Stimulated activated naive CD8-positive, alpha-beta T cell treated with anti-CD3 and anti-CD28 coated beads, Interleukin-15, Interleukin-2, amounts not matched to agents 100 ng/mL and 50 ng/mL, for 24 hours (primary cell): ENCODE measurements around the gene DTD1.

Source experiments
- H3K27ac Mint-ChIP-seq: one replicate; pipeline ENCODE4 v1.8.0; 2021; ENCODE audit warnings: mild to moderate bottlenecking, mixed read lengths
- H3K27me3 Mint-ChIP-seq: one replicate; pipeline ENCODE4 v1.8.0; 2021; ENCODE audit warnings: mixed read lengths
- H3K36me3 Mint-ChIP-seq: one replicate; pipeline ENCODE4 v1.8.0; 2021; ENCODE audit warnings: low read depth, mixed read lengths
- H3K4me1 Mint-ChIP-seq: one replicate; pipeline ENCODE4 v1.8.0; 2021; ENCODE audit warnings: low read depth, mixed read lengths
- H3K4me3 Mint-ChIP-seq: one replicate; pipeline ENCODE4 v1.8.0; 2021; ENCODE audit warnings: mild to moderate bottlenecking, mixed read lengths
- H3K9me3 Mint-ChIP-seq: one replicate; pipeline ENCODE4 v1.8.0; 2021; ENCODE audit warnings: mixed read lengths

The DTD1 gene

GRCh38 chr20:18633411-18633810, 45.6 kb downstream of the DTD1 start:
- Mint-ChIP-seq H3K36me3 (peaks cover 29% of the 10 kb centered on the region), H3K9me3 (no peaks in the 10 kb centered on the region), H3K27ac (no peak overlapping the region), H3K4me3 (no peak overlapping the region), H3K4me1 (peaks cover under 1% of the 10 kb centered on the region), H3K27me3 (no peaks in the 10 kb centered on the region)

GRCh38 chr20:18634501-18634900, 46.6 kb downstream of the DTD1 start:
- Mint-ChIP-seq H3K4me3 (no peak overlapping the region), H3K9me3 (no peaks in the 10 kb centered on the region), H3K36me3 (peaks cover 26% of the 10 kb centered on the region), H3K27me3 (no peaks in the 10 kb centered on the region), H3K4me1 (peaks cover 6% of the 10 kb centered on the region), H3K27ac (no peak overlapping the region)

DNA sequence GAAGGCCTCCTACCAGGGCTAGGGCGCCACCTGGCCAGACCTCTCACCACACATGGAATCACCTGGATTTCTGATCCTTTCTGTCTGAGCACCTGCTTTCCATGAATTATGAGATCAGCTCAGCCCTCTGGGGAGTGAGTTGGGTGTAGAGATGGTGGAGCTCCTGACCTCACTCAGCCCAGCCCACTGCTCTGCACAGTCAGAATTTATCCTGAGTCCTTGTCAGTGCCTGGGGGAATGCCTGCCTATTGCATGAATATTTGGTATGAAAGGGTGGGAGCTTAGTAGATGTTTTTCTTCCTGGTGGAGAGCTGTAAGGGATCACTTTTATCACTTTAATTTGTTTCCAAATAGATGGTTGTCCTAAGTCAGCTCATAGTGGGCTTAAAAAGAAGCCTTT, 47.5 kb downstream of the DTD1 start:
- no peaks in the 10 kb centered on the region for H3K9me3 Mint-ChIP-seq
- H3K36me3 Mint-ChIP-seq, result peaks cover 25% of the 10 kb centered on the region
- no peak overlapping the region for H3K27ac Mint-ChIP-seq
- no peaks in the 10 kb centered on the region for H3K27me3 Mint-ChIP-seq
- H3K4me1 Mint-ChIP-seq, result peaks cover 6% of the 10 kb centered on the region
- H3K4me3 Mint-ChIP-seq, result no peak overlapping the region

DNA sequence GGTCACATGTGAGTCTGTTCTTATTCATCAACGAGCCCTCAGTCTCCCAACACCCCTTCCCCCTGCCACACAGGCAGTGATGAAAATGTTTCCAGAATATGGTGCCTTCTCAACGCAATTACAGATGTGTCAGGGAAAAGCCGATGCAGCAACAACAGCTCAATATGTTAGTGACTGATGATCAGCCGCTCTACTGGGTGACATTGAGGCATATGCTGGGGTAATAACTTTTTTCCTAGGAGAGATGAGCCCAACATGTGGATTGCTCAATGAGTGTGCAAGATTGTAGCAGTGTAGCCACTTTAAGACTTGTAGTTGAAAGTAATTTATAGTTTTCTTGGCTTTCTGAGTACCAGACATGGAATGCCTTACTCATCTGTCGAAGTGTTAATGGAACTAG, 49.4 kb downstream of the DTD1 start:
- Mint-ChIP-seq H3K27me3 (no peaks in the 10 kb centered on the region), H3K9me3 (no peaks in the 10 kb centered on the region), H3K4me3 (no peak overlapping the region), H3K4me1 (peaks cover 6% of the 10 kb centered on the region), H3K27ac (no peak overlapping the region), H3K36me3 (peaks cover 25% of the 10 kb centered on the region)

DNA sequence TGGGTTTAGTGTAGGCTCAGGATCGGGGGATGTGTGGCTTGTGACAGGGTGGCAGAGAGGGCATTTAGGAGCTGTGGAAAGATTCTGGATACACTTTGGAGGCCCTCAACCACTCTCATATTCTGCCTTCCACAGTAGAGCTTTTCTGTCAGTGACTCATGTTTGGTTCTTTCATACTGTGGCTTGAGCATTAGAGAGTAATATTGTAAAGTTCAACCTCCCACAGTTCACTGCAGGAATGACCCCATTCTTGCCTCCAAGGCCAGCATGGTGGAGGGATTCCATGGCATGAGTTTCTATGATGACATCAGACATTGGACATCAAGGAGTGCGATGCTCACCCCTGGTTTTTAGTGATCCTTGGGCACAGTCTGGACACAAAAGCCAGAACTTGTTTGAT, 50.9 kb downstream of the DTD1 start:
- H3K27me3 Mint-ChIP-seq, result no peaks in the 10 kb centered on the region
- peaks cover 25% of the 10 kb centered on the region for H3K36me3 Mint-ChIP-seq
- peaks cover 6% of the 10 kb centered on the region for H3K4me1 Mint-ChIP-seq
- no peak overlapping the region for H3K4me3 Mint-ChIP-seq
- H3K9me3 Mint-ChIP-seq, result no peaks in the 10 kb centered on the region
- no peak overlapping the region for H3K27ac Mint-ChIP-seq

- Mint-ChIP-seq H3K27me3 (no peaks in the 10 kb centered on the region), H3K4me3 (no peak overlapping the region), H3K36me3 (peaks cover 25% of the 10 kb centered on the region), H3K4me1 (peaks cover 6% of the 10 kb centered on the region), H3K9me3 (no peaks in the 10 kb centered on the region), H3K27ac (no peak overlapping the region)
Measured at GRCh38 chr20:18639501-18639979, 51.7 kb downstream of the DTD1 start.

DNA sequence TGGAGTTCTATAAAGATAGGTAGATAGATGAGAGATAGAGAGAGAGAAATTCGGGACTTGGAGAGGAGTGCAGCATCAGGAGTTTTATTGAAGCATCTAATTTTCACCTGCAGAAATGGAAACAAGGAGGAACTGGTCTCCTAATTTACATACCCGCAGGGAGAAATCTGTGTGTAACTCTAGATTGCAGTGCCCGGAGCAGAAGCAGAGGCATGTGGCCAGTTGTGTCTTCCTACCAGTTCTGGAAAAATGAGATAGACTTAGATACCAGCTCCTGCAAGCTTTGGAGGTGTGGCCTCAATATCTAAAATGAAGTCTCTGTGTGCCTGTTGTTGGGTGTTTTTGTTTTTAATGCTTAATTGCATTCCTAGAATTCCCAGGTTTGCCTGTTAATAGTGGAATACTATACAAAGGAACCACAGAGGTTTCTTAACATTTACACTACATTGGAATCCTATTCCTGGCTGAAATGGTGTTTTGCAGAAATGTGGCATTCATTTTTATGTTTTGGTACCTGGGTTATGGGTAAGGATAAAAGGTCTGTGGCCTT, 57.4 kb downstream of the DTD1 start:
- Mint-ChIP-seq H3K4me3 (no peak overlapping the region), H3K9me3 (no peaks in the 10 kb centered on the region), H3K27me3 (no peaks in the 10 kb centered on the region), H3K36me3 (peaks cover 4% of the 10 kb centered on the region), H3K4me1 (no peaks in the 10 kb centered on the region), H3K27ac (no peak overlapping the region)

- H3K4me1 Mint-ChIP-seq, result no peaks in the 10 kb centered on the region
- no peaks in the 10 kb centered on the region for H3K9me3 Mint-ChIP-seq
- no peak overlapping the region for H3K4me3 Mint-ChIP-seq
- peaks cover 2% of the 10 kb centered on the region for H3K36me3 Mint-ChIP-seq
- no peak overlapping the region for H3K27ac Mint-ChIP-seq
- H3K27me3 Mint-ChIP-seq, result no peaks in the 10 kb centered on the region
Measured at GRCh38 chr20:18645851-18646250, 58.0 kb downstream of the DTD1 start.

DNA sequence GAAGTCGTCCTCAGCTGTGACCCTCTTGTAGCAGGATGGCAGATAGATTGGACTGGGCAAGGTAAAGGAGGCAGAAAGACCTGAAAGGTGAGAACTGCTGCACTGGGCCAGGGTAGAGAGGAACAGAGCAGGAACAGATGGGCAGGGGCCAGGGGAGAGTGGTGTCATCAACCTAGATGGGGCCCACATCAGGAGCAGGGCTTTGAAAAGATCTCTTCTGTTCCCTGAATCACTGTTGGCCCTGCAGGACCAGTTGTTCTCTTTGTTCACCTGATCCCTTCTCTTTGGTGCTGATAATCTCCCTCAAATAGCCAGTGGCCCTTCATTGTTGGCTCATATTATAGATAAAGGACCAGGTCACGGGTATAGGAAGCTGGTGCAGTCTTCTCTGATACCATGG, 59.9 kb downstream of the DTD1 start:
- H3K27me3 Mint-ChIP-seq, result no peaks in the 10 kb centered on the region
- no peaks in the 10 kb centered on the region for H3K36me3 Mint-ChIP-seq
- H3K4me3 Mint-ChIP-seq, result no peak overlapping the region
- no peaks in the 10 kb centered on the region for H3K9me3 Mint-ChIP-seq
- no peaks in the 10 kb centered on the region for H3K4me1 Mint-ChIP-seq
- no peak overlapping the region for H3K27ac Mint-ChIP-seq

- Mint-ChIP-seq H3K27me3 (no peaks in the 10 kb centered on the region), H3K36me3 (no peaks in the 10 kb centered on the region), H3K9me3 (no peaks in the 10 kb centered on the region), H3K27ac (peak overlapping the region; percentile 36), H3K4me3 (peak overlapping the region; percentile 30), H3K4me1 (no peaks in the 10 kb centered on the region)
Measured at GRCh38 chr20:18650224-18650623, 62.4 kb downstream of the DTD1 start.

GRCh38 chr20:18653736-18654447, 66.0 kb downstream of the DTD1 start:
- Mint-ChIP-seq H3K4me3 (no peak overlapping the region), H3K27me3 (no peaks in the 10 kb centered on the region), H3K36me3 (no peaks in the 10 kb centered on the region), H3K4me1 (peaks cover 4% of the 10 kb centered on the region), H3K27ac (no peak overlapping the region), H3K9me3 (no peaks in the 10 kb centered on the region)

DNA sequence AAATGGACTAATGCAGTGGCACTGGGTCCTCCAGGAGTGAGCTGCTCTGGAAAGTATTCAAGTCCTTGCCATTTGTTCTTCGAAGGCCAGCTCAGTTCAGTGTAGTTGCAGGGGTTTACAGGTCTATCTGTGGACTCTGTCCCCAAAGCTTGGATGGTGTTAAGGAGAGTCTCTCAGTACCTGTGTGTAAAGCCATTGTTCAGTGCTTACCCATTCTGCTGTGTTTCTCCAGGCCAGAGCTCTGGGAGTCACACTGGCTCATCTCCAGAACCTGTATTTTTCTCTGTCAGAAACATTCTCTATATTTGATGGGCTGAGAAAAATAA, 66.6 kb downstream of the DTD1 start:
- no peak overlapping the region for H3K27ac Mint-ChIP-seq
- H3K27me3 Mint-ChIP-seq, result no peaks in the 10 kb centered on the region
- H3K36me3 Mint-ChIP-seq, result peaks cover 3% of the 10 kb centered on the region
- H3K4me1 Mint-ChIP-seq, result peaks cover 4% of the 10 kb centered on the region
- no peaks in the 10 kb centered on the region for H3K9me3 Mint-ChIP-seq
- no peak overlapping the region for H3K4me3 Mint-ChIP-seq

DNA sequence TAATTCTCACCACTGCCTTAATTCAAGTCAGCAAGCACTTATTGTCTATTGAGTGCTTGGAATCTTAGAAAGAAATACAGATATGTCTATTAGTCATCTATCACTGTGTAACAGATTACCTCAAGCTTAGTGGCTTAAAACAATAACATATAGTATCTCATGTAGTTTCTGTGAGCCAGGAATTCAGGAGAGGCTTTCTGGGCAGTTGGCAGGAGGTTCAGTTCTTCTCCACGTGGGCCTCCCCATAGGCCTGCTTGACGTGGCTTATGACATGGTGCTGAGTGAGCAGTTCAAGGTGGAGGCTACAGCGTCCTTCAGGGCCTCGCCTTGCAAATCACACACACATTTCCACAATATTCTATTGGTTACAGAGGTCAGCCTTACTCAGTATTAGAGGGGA, 69.7 kb downstream of the DTD1 start:
- peaks cover 11% of the 10 kb centered on the region for H3K36me3 Mint-ChIP-seq
- peaks cover 4% of the 10 kb centered on the region for H3K4me1 Mint-ChIP-seq
- H3K4me3 Mint-ChIP-seq, result no peak overlapping the region
- H3K27me3 Mint-ChIP-seq, result no peaks in the 10 kb centered on the region
- H3K27ac Mint-ChIP-seq, result no peak overlapping the region
- no peaks in the 10 kb centered on the region for H3K9me3 Mint-ChIP-seq

- Mint-ChIP-seq H3K9me3 (no peaks in the 10 kb centered on the region), H3K27me3 (no peaks in the 10 kb centered on the region), H3K36me3 (peaks cover 14% of the 10 kb centered on the region), H3K4me1 (peaks cover 4% of the 10 kb centered on the region), H3K4me3 (no peak overlapping the region), H3K27ac (no peak overlapping the region)
Measured at GRCh38 chr20:18662279-18663040, 74.6 kb downstream of the DTD1 start.

- Mint-ChIP-seq H3K4me3 (no peak overlapping the region), H3K27me3 (no peaks in the 10 kb centered on the region), H3K27ac (no peak overlapping the region), H3K4me1 (no peaks in the 10 kb centered on the region), H3K36me3 (peaks cover 18% of the 10 kb centered on the region), H3K9me3 (no peaks in the 10 kb centered on the region)
Measured at GRCh38 chr20:18663932-18664331, 76.1 kb downstream of the DTD1 start.
